ENCODE results near the gene MCIDAS. TPM values are rescaled to one million over a fixed set of nuclear protein-coding genes. Genes with fewer than 3 reads are reported as not detected.

The MCIDAS gene
- total RNA-seq, 1 donor from 2014 or later, result not detected

DNA sequence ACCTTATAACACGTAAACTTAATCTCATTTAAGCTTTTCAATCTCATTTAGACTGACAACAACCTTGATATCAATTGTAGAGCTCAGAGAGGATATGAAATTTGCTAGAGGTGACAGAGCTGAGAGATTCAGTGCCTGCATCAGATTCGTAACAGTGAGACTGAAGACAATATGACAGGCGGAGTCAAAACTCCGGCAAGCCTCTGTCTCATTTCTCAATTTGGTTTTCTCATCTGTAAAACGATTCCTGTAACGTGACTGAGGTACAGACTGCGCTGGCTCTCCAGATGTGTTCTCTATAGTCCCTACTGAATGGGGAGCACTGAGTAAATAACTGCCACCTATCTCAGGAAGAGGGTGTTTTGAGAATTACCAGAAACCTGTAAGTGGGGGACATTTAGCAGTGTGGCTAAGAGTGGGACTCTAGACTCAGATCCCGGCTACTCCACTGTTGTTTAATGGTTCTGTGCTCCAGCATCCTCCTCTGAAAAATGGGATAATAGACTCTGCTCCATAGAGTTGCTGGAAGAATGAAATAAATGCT, 3.0 kb upstream of the MCIDAS start:
- Mint-ChIP-seq H3K27me3 (peaks cover 78% of the 10 kb centered on the region), H3K36me3 (ENCODE audit: low read depth) (peaks cover 2% of the 10 kb centered on the region), H3K27ac (no peak overlapping the region), H3K9me3 (no peaks in the 10 kb centered on the region), H3K4me3 (no peak overlapping the region), H3K4me1 (peaks cover 42% of the 10 kb centered on the region)
- DNase-seq, result no peak
- intact Hi-C loops (cut with micrococcal nuclease), result loop anchor here (5.0 kb wide), 4 partner anchors 77 to 713 kb away; partner anchors contain the start of genes DHX29, MTREX and SNX18

DNA sequence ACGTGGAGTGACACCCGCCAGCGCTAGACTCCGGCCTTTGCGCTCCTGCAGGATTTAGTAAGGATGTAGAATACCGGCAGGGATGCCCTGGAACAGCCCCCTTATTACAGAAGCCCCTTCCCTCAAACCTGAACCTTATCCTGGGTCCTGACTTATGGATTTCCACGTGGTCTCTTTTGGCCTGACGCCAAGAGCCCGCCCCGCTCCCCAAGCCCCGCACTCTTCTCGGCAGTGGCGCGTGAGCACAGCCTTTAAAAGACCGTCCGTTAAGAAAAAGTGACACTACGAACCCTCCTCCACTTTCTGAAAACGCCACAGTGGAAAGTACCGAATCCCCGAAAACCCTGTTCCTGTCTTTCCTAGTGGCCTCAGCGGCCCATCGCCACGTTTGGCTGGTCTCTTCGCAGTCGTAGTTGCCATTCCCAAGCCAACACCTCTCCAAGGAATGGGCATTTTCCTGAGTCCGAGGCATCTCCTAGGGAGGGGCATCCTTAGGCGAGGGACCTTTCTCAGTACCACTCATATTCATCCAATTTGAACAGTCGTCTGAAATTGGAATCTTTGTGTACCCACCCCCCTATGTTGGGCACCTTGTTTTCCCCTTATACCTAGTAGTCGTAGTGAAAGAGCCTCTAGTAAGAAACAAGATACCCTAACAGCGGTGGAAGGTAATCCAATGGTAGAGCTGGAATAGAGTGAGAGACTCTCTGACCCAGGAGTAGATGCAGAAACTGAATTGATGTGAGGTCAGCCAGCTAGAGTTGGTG, 732 bp upstream of the MCIDAS start:
- H3K27me3 Mint-ChIP-seq, result peaks cover 88% of the 10 kb centered on the region
- H3K27ac Mint-ChIP-seq, result peak overlapping the region; percentile 74
- peak overlapping the region; percentile 70 for H3K4me3 Mint-ChIP-seq
- H3K9me3 Mint-ChIP-seq, result no peaks in the 10 kb centered on the region
- DNase-seq, result no peak
- peaks cover 37% of the 10 kb centered on the region for H3K4me1 Mint-ChIP-seq
- H3K36me3 Mint-ChIP-seq (ENCODE audit: low read depth), result peaks cover 2% of the 10 kb centered on the region
- intact Hi-C loops (cut with micrococcal nuclease), result no loop called here

GRCh38 chr5:55226027-55226933, 835 bp downstream of the MCIDAS start:
- Mint-ChIP-seq H3K9me3 (peaks cover 3% of the 10 kb centered on the region), H3K36me3 (ENCODE audit: low read depth) (peaks cover 3% of the 10 kb centered on the region), H3K4me3 (peak overlapping the region; percentile 72), H3K27me3 (peaks cover 86% of the 10 kb centered on the region), H3K27ac (peak overlapping the region; percentile 34), H3K4me1 (peaks cover 31% of the 10 kb centered on the region)
- intact Hi-C loops (cut with micrococcal nuclease), result no loop called here
- DNase-seq, result peak; percentile 84

DNA sequence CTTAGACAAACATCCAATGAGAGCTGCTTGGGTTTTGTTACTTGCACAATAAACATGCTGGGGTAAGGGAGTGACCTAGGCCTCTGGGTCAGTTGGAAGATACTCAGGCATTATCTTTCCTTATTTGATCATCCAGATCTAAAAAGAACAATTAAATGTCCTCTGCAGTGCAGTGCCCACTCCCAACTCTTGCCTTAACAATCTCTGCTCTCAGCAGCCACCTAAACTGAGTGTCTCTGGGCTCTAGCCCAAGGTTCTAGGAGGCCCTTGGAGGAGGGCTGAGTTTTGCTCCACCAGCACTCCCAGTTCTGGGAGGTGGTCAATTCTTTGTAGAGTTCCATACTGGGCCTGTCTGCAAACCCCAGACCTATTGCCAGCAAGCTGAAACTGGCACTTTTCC, 1.8 kb downstream of the MCIDAS start:
- intact Hi-C loops (cut with micrococcal nuclease), result no loop called here
- Mint-ChIP-seq H3K4me1 (peaks cover 32% of the 10 kb centered on the region), H3K4me3 (no peak overlapping the region), H3K36me3 (ENCODE audit: low read depth) (peaks cover 3% of the 10 kb centered on the region), H3K9me3 (peaks cover 3% of the 10 kb centered on the region), H3K27ac (no peak overlapping the region), H3K27me3 (peaks cover 86% of the 10 kb centered on the region)
- DNase-seq, result no peak

DNA sequence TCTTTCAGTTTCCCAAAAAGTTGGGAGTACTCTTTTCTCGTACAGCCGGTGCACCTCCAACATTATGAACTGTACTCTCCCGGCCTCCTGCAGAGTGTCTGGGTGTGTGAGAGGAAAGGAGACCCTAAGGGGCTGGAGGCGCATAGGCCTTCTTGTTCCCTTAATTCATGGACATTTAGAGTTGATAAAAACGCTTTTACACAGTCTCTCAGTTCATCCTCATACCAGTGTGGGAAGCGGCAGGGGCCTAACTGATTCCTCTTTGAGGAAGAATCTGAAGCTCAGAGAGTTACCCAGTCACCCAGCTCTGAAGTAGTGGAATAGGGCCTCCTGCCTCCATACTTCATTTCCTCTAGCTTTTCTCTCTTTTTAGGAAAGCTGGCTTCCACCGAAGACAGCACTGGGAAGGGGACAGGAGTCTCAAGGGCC, 3.3 kb downstream of the MCIDAS start:
- Mint-ChIP-seq H3K27me3 (peaks cover 84% of the 10 kb centered on the region), H3K4me3 (peak overlapping the region; percentile 19), H3K4me1 (peaks cover 31% of the 10 kb centered on the region), H3K27ac (peak overlapping the region; percentile 41), H3K9me3 (peaks cover 3% of the 10 kb centered on the region), H3K36me3 (ENCODE audit: low read depth) (peaks cover 3% of the 10 kb centered on the region)
- DNase-seq, result no peak
- intact Hi-C loops (cut with micrococcal nuclease), result loop anchor here (1.0 kb wide), 1 partner anchor 9 kb away; the partner anchor contains the start of gene CCNO

DNA sequence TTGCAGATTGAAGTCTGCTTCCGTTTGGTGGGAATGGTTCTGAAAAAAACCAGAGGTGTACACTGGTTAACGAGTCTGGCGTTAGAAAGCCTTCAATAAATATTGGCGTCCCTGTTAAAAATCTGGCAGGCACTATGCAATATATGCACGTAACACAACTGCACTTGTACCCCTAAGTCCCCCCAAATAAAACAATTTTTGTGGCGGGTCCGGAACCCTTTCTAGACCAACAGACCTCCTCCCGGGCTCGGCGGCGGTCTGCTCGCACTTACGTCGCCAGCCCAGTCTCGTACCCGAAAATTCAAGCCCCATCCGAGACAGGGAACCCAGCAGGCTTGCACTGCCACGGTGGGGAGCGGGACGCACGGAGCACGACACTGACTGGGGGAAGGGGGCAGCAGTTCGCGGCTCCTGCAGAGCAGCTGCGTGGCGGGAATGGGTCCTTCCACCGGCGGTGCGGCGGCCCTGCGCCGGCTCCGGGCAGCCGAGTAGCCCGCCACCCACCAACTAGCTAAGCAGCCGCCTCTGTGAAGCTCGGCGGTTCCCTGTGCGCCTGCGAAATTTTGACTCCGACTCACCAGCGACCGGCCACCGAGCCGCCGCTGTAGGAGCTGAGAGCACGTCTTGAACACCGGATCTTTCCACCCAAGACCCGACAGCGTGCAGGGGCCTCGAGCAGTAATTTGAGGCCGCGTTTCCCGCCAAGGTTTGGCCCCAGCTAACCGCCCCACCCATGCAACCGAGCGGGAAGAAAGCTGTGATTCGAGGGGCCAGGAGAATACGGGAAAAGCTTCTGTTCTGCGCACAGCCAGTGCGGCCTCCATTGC, 3.9 kb downstream of the MCIDAS start:
- H3K27me3 Mint-ChIP-seq, result peaks cover 84% of the 10 kb centered on the region
- peaks cover 31% of the 10 kb centered on the region for H3K4me1 Mint-ChIP-seq
- peaks cover 3% of the 10 kb centered on the region for H3K9me3 Mint-ChIP-seq
- intact Hi-C loops (cut with micrococcal nuclease), result loop anchor here (1.0 kb wide), 1 partner anchor 10 kb away; the partner anchor contains the start of gene CCNO
- peaks cover 3% of the 10 kb centered on the region for H3K36me3 Mint-ChIP-seq (ENCODE audit: low read depth)
- H3K4me3 Mint-ChIP-seq, result peak overlapping the region; percentile 62
- DNase-seq, result peak; percentile 74
- H3K27ac Mint-ChIP-seq, result no peak overlapping the region

GRCh38 chr5:55222092-55222984, 4.8 kb downstream of the MCIDAS start:
- peaks cover 3% of the 10 kb centered on the region for H3K9me3 Mint-ChIP-seq
- H3K36me3 Mint-ChIP-seq (ENCODE audit: low read depth), result peaks cover 3% of the 10 kb centered on the region
- peaks cover 23% of the 10 kb centered on the region for H3K4me1 Mint-ChIP-seq
- peak; percentile 64 for DNase-seq
- H3K4me3 Mint-ChIP-seq, result peak overlapping the region; percentile 62
- intact Hi-C loops (cut with micrococcal nuclease), result no loop called here
- H3K27ac Mint-ChIP-seq, result peak overlapping the region; percentile 64
- peaks cover 83% of the 10 kb centered on the region for H3K27me3 Mint-ChIP-seq

DNA sequence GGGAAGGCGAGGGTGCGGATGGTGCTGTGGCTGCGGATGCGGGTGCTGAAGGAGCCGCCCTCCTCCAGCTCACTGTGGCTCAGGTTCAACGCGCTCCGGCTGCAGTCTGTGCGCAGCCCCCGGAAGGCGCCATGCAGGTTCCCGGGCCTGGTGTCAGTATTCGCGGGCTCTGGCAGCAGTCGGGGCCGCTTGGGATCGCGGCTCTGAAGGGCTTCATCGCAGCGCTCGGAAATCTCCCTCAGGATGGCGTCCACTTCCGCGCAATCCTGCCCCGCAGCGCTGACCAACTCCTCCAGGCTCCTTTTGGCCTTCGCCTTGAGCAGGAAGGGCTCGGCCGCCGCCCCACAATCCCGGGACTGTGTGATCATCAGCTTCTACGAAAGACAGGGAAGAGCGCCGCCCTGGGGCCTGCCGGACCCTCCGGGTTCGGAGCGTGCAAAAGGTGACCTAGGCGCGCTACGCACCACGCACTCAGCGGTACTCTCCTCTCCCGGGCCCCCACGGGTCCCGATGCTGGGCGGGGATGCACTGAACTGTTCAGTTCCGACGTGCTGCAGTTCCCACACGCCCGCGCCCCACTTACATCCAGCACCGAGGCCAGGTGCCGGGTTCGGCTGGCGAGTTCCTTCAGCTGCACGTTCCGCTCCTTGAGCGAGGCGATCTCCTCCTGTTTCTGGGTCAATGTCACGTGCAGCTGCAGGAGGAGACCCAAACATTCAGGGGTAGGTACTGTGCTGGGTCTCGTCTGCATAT, 6.5 kb downstream of the MCIDAS start:
- intact Hi-C loops (cut with micrococcal nuclease), result no loop called here
- peak; percentile 67 for DNase-seq
- Mint-ChIP-seq H3K4me3 (peak overlapping the region; percentile 77), H3K4me1 (peaks cover 18% of the 10 kb centered on the region), H3K27me3 (peaks cover 80% of the 10 kb centered on the region), H3K27ac (peak overlapping the region; percentile 15), H3K36me3 (ENCODE audit: low read depth) (peaks cover 3% of the 10 kb centered on the region), H3K9me3 (peaks cover 3% of the 10 kb centered on the region)

DNA sequence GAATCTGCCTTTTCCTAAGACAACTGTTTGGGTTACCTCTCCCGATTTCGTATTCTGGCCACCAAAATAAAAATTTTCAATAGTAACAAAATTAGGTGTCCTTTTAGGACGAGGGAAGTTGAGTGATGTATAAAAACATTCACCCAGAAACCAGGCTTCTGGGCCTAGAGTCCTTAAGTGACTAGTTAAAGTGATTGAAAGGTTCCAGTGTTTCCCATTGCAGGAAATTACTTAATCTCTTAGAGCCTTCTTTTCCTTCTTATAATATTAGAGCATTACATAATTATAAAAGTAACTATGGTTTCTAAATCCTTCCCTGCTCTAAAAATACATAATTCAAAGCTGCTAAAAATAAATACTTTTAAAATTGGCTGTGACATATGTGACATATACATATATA, 7.3 kb downstream of the MCIDAS start:
- intact Hi-C loops (cut with micrococcal nuclease), result no loop called here
- peaks cover 18% of the 10 kb centered on the region for H3K4me1 Mint-ChIP-seq
- H3K27ac Mint-ChIP-seq, result no peak overlapping the region
- peaks cover 3% of the 10 kb centered on the region for H3K36me3 Mint-ChIP-seq (ENCODE audit: low read depth)
- DNase-seq, result no peak
- peaks cover 76% of the 10 kb centered on the region for H3K27me3 Mint-ChIP-seq
- H3K4me3 Mint-ChIP-seq, result peak overlapping the region; percentile 77
- H3K9me3 Mint-ChIP-seq, result peaks cover 3% of the 10 kb centered on the region

DNA sequence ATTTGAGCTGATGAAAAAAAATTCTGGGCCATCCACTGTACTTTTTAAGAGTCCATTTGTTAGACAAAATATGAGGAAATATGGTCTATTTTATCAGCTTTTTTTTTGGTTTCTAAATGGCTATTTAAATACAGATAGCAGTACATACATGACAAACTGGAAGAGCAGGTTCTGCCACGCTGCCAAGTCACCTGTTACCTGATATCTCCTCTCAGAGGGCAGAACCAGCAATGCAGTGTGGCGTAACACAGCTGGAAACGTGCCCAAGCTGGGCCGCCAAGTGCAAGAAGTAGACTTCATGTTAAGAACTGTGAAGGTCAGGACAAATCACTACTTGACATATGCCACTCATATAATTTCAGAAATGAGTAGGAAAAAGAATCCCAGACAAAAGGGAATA, 8.1 kb downstream of the MCIDAS start:
- peaks cover 72% of the 10 kb centered on the region for H3K27me3 Mint-ChIP-seq
- peaks cover 18% of the 10 kb centered on the region for H3K4me1 Mint-ChIP-seq
- intact Hi-C loops (cut with micrococcal nuclease), result no loop called here
- no peak overlapping the region for H3K4me3 Mint-ChIP-seq
- H3K9me3 Mint-ChIP-seq, result peaks cover 3% of the 10 kb centered on the region
- peaks cover 3% of the 10 kb centered on the region for H3K36me3 Mint-ChIP-seq (ENCODE audit: low read depth)
- no peak overlapping the region for H3K27ac Mint-ChIP-seq
- no peak for DNase-seq

DNA sequence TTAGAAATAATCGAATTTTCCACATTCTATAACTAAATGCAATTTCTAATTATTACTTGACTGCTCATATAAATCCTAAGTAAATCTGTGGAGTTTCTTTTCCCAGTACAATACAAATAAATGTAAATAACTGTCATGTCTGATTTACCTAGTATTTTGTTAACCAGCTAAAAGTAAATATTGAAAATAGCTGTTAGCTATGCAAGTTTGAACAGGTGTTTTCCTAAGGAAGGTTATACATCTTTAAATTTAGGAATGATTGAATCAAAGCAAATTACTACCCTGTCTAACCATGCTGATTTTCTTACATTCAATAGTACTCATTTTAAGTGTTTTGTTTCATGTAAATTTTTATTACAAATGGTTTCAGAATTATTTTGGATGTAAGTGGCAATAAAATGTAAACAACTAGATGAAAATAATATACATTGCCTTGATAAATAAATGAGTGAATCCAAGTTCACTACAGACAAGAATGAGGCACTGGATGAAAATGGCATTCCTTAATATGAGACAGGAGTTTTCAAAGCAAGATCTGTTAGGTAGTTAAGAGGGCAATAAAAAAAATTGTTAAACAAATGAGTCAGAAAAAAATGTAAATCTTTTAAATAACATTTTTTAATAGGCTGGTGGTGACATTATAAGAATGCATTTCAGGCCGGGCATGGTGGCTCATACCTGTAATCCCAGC, 15.8 kb downstream of the MCIDAS start:
- intact Hi-C loops (cut with micrococcal nuclease), result no loop called here
- no peaks in the 10 kb centered on the region for H3K4me1 Mint-ChIP-seq
- no peak for DNase-seq
- H3K9me3 Mint-ChIP-seq, result no peaks in the 10 kb centered on the region
- H3K27ac Mint-ChIP-seq, result no peak overlapping the region
- H3K4me3 Mint-ChIP-seq, result no peak overlapping the region
- H3K36me3 Mint-ChIP-seq (ENCODE audit: low read depth), result no peaks in the 10 kb centered on the region
- peaks cover 46% of the 10 kb centered on the region for H3K27me3 Mint-ChIP-seq

Measured in activated CD4-positive, alpha-beta T cell treated with anti-CD3 and anti-CD28 coated beads, Interleukin-2, amount 10 ng/mL, durations not matched to agents 24 days and 14 days (primary cell).